Measurements from ENCODE around the gene EP300.
A peak's percentile ranks its signal among the peaks of the same experiment; 100 is the strongest.
"Not testable (repeated sequence)": the region's sequence is repeated elsewhere in the genome, so short reads cannot be mapped to it uniquely, and the experiment has no call there.

Gene EP300

DNA sequence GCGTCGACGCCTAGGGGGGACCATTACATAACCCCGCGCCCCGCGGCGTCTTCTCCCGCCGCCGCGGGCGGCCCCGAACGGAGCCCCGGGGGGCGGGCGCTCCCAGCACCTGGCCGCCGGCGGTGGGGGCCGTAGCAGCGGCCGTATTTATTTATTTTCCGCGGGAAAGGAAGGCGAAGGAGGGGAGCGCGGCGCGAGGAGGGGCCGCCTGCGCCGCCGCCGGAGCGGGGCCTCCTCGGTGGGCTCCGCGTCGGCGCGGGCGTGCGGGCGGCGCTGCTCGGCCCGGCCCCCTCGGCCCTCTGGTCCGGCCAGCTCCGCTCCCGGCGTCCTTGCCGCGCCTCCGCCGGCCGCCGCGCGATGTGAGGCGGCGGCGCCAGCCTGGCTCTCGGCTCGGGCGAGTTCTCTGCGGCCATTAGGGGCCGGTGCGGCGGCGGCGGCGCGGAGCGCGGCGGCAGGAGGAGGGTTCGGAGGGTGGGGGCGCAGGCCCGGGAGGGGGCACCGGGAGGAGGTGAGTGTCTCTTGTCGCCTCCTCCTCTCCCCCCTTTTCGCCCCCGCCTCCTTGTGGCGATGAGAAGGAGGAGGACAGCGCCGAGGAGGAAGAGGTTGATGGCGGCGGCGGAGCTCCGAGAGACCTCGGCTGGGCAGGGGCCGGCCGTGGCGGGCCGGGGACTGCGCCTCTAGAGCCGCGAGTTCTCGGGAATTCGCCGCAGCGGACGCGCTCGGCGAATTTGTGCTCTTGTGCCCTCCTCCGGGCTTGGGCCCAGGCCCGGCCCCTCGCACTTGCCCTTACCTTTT, at the start of gene EP300:
EP300 (plus strand) TSS at position 570 of the 795 bp plus-strand sequence. CDS start 413 bp downstream, outside the sequence.
- peak; percentile 23 for DNase-seq

DNA sequence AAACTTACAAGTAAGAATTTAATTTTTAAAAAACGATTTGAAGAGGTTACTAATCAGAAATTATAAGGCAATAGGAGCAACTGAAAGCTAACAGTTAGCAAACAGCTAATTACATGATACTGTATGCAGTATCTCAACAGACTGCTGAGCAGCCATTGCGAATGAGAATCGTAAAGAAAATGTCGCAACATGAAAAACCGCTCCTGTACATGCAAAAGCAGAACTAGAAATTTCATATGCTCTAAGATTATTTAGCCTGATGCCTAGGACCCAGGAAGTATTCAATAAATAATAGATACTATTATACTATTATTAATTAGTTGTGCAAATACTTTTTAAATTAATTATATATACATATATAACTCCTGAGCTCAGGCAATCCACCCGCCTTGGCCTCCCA, 48.7 kb upstream of the EP300 start:
- DNase-seq = no peak

- not testable (repeated sequence) for DNase-seq
Observed at GRCh38 chr22:41045575-41045974, 46.8 kb upstream of the EP300 start.

- no peak for DNase-seq
Observed at GRCh38 chr22:41047801-41048211, 44.6 kb upstream of the EP300 start.

GRCh38 chr22:41048345-41048744, 44.0 kb upstream of the EP300 start:
- DNase-seq = not testable (repeated sequence)

DNA sequence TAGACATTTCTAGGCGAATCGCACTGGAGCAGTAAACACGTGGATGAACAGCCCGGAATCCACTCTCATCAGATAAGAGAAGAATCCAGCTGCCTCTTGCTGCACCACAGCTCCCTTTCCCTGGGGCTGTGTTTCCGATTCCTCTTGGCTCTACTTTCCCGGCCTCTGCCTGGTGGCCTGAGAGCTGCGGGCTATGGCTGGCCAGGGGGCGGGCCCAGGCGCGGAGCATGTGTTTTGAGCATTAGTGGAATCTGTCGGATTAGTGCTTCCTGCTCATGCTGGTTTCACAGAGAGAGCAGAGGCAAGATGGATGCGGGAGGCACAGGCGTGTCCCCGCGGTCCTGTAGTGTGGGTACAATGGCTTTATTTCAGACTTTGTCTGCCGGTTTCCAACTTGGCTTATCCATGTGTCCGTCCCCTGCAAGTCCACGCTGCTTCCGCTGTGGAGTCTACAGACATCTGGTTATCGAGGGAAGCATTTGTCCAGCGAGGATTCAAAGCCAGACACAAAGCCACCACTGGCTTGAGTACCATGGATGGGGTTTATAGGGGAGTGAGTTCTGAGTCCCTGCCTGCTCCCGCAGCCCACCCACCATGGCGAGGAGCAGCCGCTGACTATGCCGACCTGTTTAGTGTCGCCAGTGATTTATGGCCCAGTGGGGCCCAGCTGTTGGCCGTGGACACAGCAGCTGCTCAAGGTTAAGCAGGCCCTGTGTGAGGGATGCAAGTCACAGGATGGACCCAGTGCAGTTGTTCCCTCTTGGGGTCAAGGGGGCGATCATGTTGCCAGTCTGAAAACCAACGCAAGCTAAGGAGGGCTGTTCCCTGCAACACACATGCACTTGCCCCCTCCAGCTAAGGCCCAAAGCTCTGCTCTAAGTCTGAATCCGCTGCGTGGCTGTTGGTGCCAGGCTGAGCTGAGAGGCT, 43.3 kb upstream of the EP300 start:
- DNase-seq = no peak

- not testable (repeated sequence) for DNase-seq
Observed at GRCh38 chr22:41049795-41050194, 42.6 kb upstream of the EP300 start.

- DNase-seq = no peak
Observed at GRCh38 chr22:41050883-41051282, 41.5 kb upstream of the EP300 start.

DNA sequence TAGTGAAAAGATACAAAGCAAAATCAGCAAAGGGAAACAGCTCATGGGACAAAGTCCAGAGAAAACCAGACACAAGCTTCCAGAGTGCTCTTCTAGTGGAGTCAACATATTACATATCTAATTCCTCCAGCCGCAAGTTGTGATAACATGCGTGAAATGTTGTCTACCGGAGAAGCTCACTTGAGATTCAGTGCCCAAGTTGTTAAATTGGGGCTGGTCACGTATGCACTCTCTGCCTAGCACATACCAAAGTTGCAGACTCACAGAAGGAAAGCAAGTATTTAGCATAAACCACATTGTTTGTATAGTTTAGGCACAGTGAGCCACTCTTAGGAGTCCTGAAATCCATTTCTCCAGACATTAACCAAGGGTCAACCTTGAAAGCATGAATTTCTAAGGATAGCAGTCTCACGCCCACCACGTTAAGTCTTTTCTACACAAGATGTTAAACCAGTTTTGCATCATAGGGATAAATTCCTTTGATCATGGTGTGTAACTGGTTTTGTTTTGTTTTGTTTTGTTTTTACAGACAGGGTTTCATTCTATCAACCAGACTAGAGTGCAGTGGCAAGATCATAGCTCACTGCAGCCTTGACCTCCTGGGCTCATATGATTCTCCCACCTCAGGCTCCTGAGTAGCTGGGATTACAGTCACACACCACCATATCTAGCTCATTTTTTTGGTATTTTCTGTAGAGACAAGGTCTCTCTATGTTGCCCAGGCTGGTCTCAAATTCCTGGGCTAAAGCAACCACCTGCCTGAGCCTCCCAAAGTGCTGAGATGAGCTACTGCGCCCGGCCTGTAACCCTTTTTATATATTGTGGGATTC, 39.5 kb upstream of the EP300 start:
- DNase-seq = no peak

DNA sequence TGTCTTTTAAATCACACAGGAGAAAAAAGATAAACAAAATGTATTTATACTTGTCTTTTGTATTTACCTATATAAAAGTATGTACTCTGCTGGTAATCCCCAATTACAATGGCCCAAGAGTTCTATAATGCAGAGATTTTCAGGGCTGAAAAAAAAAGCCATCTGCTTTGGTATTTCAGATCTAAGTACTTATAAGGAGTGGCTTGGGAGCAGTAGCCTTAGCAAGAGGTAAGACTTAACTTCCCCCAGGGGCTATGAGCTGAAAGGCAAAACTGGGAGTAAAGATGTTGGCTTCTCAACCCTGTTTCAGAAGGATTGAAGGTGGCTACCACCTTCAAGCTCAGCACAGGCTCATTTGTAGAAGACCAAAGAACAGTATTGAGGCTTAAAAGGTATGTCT, 35.3 kb upstream of the EP300 start:
- no peak for DNase-seq

DNA sequence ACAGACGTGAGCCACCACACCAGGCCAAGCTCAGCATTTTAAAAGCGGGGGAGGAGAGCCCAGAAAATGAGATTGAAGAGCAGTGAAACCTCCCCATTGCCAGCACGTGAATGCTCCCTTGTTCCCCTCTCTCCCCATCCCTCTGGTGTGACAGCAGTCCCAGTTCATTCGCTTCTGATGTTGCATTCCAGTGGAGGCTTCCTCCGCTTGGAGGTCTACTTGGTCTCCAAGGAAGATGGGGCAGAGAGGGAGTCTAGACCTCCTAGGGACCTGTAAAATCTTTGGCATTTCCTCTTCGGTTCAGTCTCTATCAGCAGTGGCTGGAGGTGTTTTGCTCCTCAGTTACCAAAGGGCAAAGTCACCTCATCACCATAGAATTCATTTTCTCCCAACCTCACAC, 30.2 kb upstream of the EP300 start:
- DNase-seq = no peak

- DNase-seq = not testable (repeated sequence)
Observed at GRCh38 chr22:41064326-41064725, 28.1 kb upstream of the EP300 start.

- not testable (repeated sequence) for DNase-seq
Observed at GRCh38 chr22:41066341-41066740, 26.1 kb upstream of the EP300 start.

GRCh38 chr22:41067968-41068367, 24.4 kb upstream of the EP300 start:
- not testable (repeated sequence) for DNase-seq

DNA sequence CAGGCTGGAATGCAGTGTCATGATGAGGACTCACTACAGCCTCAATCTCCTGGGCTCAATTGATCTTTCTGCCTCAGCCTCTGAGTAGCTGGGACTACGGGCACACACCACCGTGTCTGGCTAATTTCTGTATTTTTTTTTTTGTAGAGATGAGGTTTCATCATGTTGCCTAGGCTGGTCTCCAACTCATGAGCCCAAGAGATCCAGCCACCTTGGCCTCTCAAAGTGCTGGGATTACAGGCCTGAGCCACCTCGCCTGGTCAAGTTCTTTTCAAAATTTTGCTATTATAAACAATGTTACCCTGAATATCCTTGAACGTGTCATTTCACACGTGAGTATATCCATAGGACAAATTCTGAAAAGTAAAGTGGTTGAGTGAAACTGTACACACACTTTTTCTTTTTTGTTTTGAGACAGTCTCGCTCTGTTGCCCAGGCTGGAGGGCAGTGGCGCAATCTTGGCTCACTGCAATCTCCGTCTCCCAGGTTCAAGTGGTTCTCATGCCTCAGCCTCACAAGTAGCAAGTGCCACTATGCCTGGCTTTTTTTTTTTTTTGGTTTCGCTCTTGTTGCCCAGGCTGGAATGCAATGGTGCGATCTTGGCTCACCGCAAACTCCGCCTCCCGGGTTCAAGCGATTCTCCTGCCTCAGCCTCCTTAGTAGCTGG, 21.6 kb upstream of the EP300 start:
- no peak for DNase-seq

DNA sequence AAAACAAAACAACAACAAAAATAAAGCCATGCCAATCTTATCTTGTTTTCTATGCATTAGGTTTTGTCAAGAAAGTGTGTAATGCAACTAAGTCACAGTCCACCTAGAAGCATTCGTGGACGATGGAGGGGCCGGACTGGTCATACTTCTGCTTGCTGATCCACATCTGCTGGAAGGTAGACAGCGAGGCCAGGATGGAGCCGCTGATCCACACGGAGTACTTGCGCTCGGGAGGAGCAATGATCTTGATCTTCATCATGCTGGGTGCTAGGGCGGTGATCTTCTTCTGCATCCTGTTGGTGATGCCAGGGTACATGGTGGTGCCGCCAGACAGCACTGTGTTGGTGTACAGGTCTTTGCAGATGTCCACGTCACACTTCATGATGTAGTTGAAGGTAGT, 18.3 kb upstream of the EP300 start:
- no peak for DNase-seq

GRCh38 chr22:41074466-41074865, 17.9 kb upstream of the EP300 start:
- no peak for DNase-seq

GRCh38 chr22:41074941-41075710, 17.3 kb upstream of the EP300 start:
- no peak for DNase-seq

GRCh38 chr22:41075946-41076345, 16.4 kb upstream of the EP300 start:
- DNase-seq = no peak

DNA sequence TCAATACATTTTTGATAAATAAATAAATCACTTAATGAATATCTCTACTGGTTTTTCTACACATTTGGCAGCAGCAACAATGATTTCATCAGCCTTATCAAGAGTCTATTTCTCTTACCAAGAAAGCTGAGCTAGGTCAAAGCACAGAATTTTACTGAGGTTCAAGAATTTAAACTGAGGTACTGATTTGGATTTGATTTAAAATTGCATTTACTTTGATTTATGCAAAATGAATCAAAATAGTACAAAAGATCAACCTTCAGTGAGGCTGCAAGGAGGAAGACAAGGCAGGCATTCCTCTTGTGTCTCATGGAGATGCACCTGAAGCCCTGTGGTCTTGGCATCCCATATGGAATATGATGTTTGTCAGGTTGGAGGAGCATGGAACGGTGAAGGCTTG, 15.5 kb upstream of the EP300 start:
- DNase-seq = no peak

DNA sequence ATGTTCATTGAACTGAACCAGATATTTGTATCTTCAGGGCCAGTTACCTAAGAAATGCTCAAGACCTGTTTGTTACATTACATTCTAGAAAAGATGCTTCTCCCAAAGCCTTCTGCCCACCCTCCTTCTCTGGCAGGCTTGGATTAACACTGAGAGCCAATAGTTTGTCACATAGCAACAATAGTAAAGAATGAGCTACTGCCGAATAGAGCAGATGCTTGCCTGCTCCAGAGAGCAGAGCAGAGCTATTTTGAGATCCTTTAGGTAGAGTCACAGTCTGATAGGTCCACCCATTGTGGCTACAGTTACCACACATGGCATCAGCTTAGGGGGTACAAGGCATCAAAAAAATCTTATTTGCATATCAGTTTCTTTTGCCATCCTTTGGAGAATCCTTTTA, 13.5 kb upstream of the EP300 start:
- no peak for DNase-seq

DNA sequence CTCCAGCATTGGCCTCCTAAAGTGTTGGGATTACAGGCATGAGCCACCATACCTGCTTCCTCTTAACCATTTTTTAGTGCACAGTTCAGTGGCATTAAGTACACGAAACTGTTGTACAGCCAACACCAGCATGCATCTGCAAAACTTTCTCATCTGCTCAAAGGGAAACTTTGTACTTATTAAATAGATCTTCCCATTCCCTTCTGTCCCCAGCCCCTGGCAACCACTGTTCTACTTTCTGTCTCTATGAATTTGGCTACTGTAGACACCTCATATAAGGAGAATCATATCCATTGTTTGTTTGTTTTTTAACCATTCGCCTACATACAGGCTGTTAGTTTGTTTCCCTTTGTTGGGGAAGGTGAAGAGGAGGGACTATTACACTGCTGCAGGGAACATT, 6.5 kb upstream of the EP300 start:
- DNase-seq = no peak

Measured in DMS 273 treated with DMSO at 0.1 percent for 48 hours (cell line).